Urinary bladder (tissue), 4 donors: ENCODE measurements around the gene ECE2. TPM values are rescaled to one million over a fixed set of nuclear protein-coding genes. Genes with fewer than 3 reads are reported as not detected.

Experiments used
- DNase-seq: peaks from one replicate; pipeline ENCODE4 v3.0.0-alpha.2; 2015; ENCODE audit errors: extremely low spot score
- H3K27ac ChIP-seq: one replicate; pipeline ENCODE4 v1.5.1; 2013; ENCODE audit warnings: low read depth, mild to moderate bottlenecking, moderate library complexity
- H3K36me3 ChIP-seq: one replicate; pipeline ENCODE4 v1.6.1; 2013; ENCODE audit warnings: mild to moderate bottlenecking, moderate library complexity; ENCODE audit not compliant: insufficient read depth
- H3K4me1 ChIP-seq: one replicate; pipeline ENCODE4 v1.6.1; 2013; ENCODE audit warnings: mild to moderate bottlenecking, moderate library complexity; ENCODE audit not compliant: insufficient read depth
- H3K4me3 ChIP-seq: one replicate; pipeline ENCODE4 v1.5.1; 2013; ENCODE audit warnings: low read depth, low read length
- WGBS: extraction: QIAGEN DNeasy Blood & Tissue Kit; methylation state at CpG from one replicate; pipeline ENCODE4 v1.1.7; 2013; 5-methylcytosine and 5-hydroxymethylcytosine counted together
- polyA plus RNA-seq: library from polyadenylated mRNA; stranded (reverse); fragments of 200-250 nt; gene quantifications from one replicate; pipeline ENCODE4 v1.2.3, GENCODE V29; 2013
- total RNA-seq: library from RNA; depleted of rRNA; stranded (reverse); fragments of >200 nt; gene quantifications from one replicate; pipeline ENCODE4 v1.2.3, GENCODE V29; 2014
- donor health status: healthy with polysubstance abuse.
- donor health status: healthy.

ECE2 gene
- total and polyA plus RNA-seq, 2 donors, result 0.49 TPM; not detected in 1

DNA sequence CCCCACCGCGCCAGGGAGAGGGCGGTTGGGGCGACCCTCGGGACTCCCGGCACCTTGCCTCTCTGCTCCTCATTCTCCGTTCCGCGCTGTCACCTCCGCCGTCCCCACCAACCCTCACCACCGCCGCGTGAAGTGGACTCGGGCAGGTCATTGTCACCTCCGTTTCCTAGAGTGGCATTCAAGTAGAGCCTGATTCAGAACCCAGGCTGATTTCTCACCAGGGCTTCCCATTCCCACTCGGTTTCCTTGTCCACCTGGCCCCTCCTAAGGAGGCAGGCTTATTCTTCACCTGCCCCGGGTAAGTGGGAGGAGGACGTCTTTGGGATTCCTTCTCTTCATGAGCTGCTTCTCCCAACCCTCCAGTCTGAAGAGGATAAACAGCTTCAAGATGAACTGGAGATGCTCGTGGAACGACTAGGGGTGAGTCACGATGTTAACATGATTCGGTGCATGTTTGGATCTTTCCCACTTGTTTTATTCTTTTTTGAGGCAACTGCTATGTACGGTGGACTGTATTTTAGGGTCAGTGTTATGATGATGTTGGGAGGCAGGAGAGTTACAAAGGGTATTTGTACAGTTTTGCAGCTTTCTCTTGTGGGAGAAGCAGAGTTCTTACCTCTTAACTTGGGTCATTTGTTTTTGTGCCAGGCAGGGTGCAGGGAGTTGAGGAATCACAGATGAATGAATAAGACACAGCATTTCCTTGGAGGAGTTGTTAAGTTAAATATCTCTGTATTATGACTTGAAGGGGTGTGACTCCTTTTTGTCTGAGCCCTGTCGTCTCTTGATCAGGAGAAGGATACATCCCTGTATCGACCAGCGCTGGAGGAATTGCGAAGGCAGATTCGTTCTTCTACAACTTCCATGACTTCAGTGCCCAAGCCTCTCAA, 23.9 kb downstream of the ECE2 start:
- Histone ChIP-seq H3K27ac (peak overlapping the region; percentile 28), H3K4me3 (peak overlapping the region; percentile 84), H3K4me1 (peaks cover 1% of the 10 kb centered on the region), H3K36me3 (no peaks in the 10 kb centered on the region)
- no peak for DNase-seq
- 16% methylated on average over 29 of the region's 29 CpGs for WGBS

- WGBS, result 79% methylated on average over 3 of the region's 3 CpGs
Measured at GRCh38 chr3:184300378-184300720, 24.5 kb downstream of the ECE2 start.

DNA sequence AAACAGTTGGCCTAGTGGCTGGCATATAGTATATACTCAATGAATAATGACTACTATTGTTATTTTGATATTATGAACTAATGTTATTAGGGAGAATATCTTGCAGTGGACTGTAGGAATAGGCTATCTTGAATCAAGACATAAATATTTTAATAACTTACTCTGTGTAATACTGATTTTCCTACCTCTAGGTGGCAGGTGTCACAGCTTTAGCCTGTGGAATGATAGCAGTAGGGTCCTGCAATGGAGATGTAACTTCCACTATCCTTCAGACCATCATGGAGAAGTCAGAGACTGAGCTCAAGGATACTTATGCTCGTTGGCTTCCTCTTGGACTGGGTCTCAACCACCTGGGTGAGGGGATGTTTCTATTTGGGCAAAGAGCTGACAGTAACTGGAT, 29.8 kb downstream of the ECE2 start:
- WGBS, result 70% methylated on average over 1 of the region's 1 CpG
- H3K36me3 ChIP-seq, result peaks cover 5% of the 10 kb centered on the region
- H3K4me3 ChIP-seq, result no peak overlapping the region
- peaks cover 1% of the 10 kb centered on the region for H3K4me1 ChIP-seq
- no peak for DNase-seq
- no peak overlapping the region for H3K27ac ChIP-seq

More at GRCh38 chr3:184300378-184300720, 24.5 kb downstream of the ECE2 start:
- H3K4me3 ChIP-seq, result no peak overlapping the region
- DNase-seq, result no peak
- H3K4me1 ChIP-seq, result peaks cover 1% of the 10 kb centered on the region
- no peak overlapping the region for H3K27ac ChIP-seq
- no peaks in the 10 kb centered on the region for H3K36me3 ChIP-seq

DNA sequence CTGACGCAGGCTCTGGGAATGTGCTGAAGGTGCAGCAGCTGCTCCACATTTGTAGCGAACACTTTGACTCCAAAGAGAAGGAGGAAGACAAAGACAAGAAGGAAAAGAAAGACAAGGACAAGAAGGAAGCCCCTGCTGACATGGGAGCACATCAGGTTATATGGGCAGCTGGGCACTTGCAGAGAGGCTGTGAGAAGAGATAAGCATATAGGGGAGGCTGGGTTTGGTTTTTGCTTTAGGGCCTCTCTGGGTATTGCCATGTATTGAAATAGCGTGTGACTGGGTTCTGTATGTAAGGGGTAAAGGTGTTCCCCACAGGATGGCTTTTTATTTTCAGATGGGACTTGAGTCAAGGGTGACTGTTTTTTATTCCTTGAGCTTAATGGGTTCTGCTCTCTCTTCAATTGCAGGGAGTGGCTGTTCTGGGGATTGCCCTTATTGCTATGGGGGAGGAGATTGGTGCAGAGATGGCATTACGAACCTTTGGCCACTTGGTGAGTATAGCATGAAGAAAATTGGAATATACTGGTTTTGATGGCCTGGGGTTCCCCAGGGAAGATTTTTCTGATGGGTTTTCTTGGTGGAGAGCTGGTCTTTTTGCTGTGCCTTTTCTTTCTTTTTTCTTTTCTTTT, 30.6 kb downstream of the ECE2 start:
- Histone ChIP-seq H3K36me3 (peaks cover 5% of the 10 kb centered on the region), H3K4me3 (no peak overlapping the region), H3K4me1 (peaks cover 1% of the 10 kb centered on the region), H3K27ac (no peak overlapping the region)
- DNase-seq, result no peak
- 89% methylated on average over 4 of the region's 4 CpGs for WGBS

- Histone ChIP-seq H3K4me1 (peaks cover 1% of the 10 kb centered on the region), H3K36me3 (peaks cover 5% of the 10 kb centered on the region), H3K27ac (no peak overlapping the region), H3K4me3 (no peak overlapping the region)
- no peak for DNase-seq
- 95% methylated on average over 9 of the region's 9 CpGs for WGBS
Measured at GRCh38 chr3:184307915-184308314, 32.1 kb downstream of the ECE2 start.

DNA sequence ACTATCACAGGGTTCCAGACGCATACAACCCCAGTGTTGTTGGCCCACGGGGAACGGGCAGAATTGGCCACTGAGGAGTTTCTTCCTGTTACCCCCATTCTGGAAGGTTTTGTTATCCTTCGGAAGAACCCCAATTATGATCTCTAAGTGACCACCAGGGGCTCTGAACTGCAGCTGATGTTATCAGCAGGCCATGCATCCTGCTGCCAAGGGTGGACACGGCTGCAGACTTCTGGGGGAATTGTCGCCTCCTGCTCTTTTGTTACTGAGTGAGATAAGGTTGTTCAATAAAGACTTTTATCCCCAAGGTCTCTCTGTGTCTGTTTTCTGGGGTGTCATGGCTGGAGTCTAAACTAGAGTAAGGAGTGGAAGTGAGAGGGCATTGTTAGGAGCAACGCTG, 32.9 kb downstream of the ECE2 start:
- 71% methylated on average over 7 of the region's 7 CpGs for WGBS

GRCh38 chr3:184311633-184312032, 35.8 kb downstream of the ECE2 start:
- Histone ChIP-seq H3K36me3 (peaks cover 2% of the 10 kb centered on the region), H3K4me1 (no peaks in the 10 kb centered on the region), H3K4me3 (no peak overlapping the region), H3K27ac (no peak overlapping the region)
- no peak for DNase-seq

More for the DNA sequence above, 32.9 kb downstream of the ECE2 start:
- no peak overlapping the region for H3K27ac ChIP-seq
- H3K36me3 ChIP-seq, result peaks cover 5% of the 10 kb centered on the region
- H3K4me3 ChIP-seq, result no peak overlapping the region
- no peak for DNase-seq
- peaks cover under 1% of the 10 kb centered on the region for H3K4me1 ChIP-seq

DNA sequence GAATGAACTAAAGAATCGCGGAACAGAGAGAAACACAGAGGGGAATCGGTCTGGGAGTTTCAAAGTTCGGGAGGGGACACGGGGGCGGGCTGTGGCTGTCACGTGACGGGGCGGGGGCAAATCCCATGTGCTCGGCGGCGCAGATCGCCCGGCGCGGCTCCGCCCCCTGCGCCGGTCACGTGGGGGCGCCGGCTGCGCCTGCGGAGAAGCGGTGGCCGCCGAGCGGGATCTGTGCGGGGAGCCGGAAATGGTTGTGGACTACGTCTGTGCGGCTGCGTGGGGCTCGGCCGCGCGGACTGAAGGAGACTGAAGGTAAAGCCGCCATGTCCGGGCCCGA, 38.5 kb downstream of the ECE2 start, which contains the start of gene EIF4G1:
Gene EIF4G1, plus strand, starts transcription at position 244 of the 337 bp plus-strand sequence. CDS start 1,191 bp downstream, outside the sequence.
- no peaks in the 10 kb centered on the region for H3K4me1 ChIP-seq
- DNase-seq, result no peak
- H3K36me3 ChIP-seq, result no peaks in the 10 kb centered on the region
- H3K27ac ChIP-seq, result peak within 1 kb of the TSS; percentile 99
- H3K4me3 ChIP-seq, result peak within 1 kb of the TSS; percentile 97
- under 1% methylated on average over 40 of the region's 40 CpGs for WGBS

GRCh38 chr3:184314700-184315542, 39.1 kb downstream of the ECE2 start:
- under 1% methylated on average over 88 of the region's 89 CpGs for WGBS
- Histone ChIP-seq H3K27ac (peak overlapping the region; percentile 99), H3K4me3 (peak overlapping the region; percentile 97), H3K36me3 (no peaks in the 10 kb centered on the region), H3K4me1 (no peaks in the 10 kb centered on the region)
- DNase-seq, result no peak

DNA sequence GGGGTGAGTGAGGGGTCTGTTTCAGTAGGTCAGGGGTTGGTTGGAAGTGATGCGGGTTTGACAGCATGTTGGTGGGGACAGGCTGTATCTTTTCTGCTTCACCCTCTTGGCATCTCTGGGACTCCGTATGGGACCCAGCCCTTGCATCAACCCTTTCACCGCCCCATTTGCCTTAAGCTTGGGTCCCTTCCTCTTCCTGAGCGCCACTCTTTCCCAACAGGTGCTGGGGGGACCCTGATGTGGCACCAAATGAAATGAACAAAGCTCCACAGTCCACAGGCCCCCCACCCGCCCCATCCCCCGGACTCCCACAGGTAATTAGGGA, 39.7 kb downstream of the ECE2 start:
- DNase-seq, result no peak
- peaks cover under 1% of the 10 kb centered on the region for H3K36me3 ChIP-seq
- no peaks in the 10 kb centered on the region for H3K4me1 ChIP-seq
- H3K4me3 ChIP-seq, result peak overlapping the region; percentile 97
- H3K27ac ChIP-seq, result peak overlapping the region; percentile 99
- WGBS, result 8% methylated on average over 6 of the region's 6 CpGs

- WGBS, result 27% methylated on average over 16 of the region's 16 CpGs
- Histone ChIP-seq H3K4me1 (no peaks in the 10 kb centered on the region), H3K4me3 (peak overlapping the region; percentile 97), H3K27ac (peak overlapping the region; percentile 73), H3K36me3 (peaks cover 3% of the 10 kb centered on the region)
- no peak for DNase-seq
Measured at GRCh38 chr3:184315871-184316661, 40.2 kb downstream of the ECE2 start.

DNA sequence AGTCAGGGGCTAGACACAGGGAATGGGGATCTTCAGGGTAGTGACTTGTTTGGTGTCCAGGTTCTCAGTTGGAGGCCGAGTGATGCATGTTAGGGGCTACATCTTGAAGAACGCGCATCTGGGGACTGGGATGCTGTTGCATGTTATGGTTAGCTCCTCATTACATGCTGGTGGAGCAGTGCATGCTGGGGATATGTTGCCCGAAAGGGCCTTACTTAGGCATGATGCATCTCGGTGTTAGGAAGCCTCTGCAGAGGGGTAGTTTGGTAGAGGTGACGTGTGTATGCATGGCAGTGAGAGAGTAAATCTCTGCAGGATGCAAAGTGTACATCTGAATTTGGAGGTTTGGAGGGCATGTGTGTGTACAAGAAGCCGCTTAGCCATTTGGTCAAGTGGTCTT, 41.0 kb downstream of the ECE2 start:
- DNase-seq, result no peak
- Histone ChIP-seq H3K27ac (no peak overlapping the region), H3K4me1 (no peaks in the 10 kb centered on the region), H3K4me3 (no peak overlapping the region), H3K36me3 (peaks cover 3% of the 10 kb centered on the region)
- 68% methylated on average over 7 of the region's 7 CpGs for WGBS

- 65% methylated on average over 5 of the region's 5 CpGs for WGBS
- Histone ChIP-seq H3K4me1 (no peaks in the 10 kb centered on the region), H3K4me3 (no peak overlapping the region), H3K36me3 (peaks cover 7% of the 10 kb centered on the region), H3K27ac (no peak overlapping the region)
- no peak for DNase-seq
Measured at GRCh38 chr3:184317201-184317600, 41.4 kb downstream of the ECE2 start.
